Endodermal cell (in vitro differentiated cells): Measurements from ENCODE around the gene RPP21. TPM values are rescaled to one million over a fixed set of nuclear protein-coding genes. Genes with fewer than 3 reads are reported as not detected.

ENCODE experiments used
- DNase-seq: peaks from one replicate; pipeline ENCODE4 v3.0.0-alpha.2; 2017
- H3K27ac ChIP-seq: 2 replicates; pipeline ENCODE4 v1.5.1; 2013; ENCODE audit warnings: mild to moderate bottlenecking, low read depth, low read length, moderate library complexity
- H3K27me3 ChIP-seq: 2 replicates; pipeline ENCODE4 v1.6.1; 2013; ENCODE audit warnings: mild to moderate bottlenecking, low read length, moderate library complexity; ENCODE audit not compliant: insufficient read depth, control insufficient read depth, poor library complexity, severe bottlenecking
- H3K36me3 ChIP-seq: 2 replicates; pipeline ENCODE4 v1.7.0; 2013; ENCODE audit warnings: mild to moderate bottlenecking, low read length, moderate library complexity; ENCODE audit not compliant: control insufficient read depth, insufficient read depth
- H3K4me1 ChIP-seq: one replicate; pipeline ENCODE4 v1.7.0; 2013; ENCODE audit warnings: low read length; ENCODE audit not compliant: control insufficient read depth, insufficient read depth
- H3K4me3 ChIP-seq: 2 replicates; pipeline ENCODE4 v1.5.1; 2013; ENCODE audit warnings: mild to moderate bottlenecking, low read length, moderate library complexity
- H3K9ac ChIP-seq: 2 replicates; pipeline ENCODE4 v1.6.1; 2013; ENCODE audit warnings: mild to moderate bottlenecking, low read length, moderate library complexity; ENCODE audit not compliant: poor library complexity, severe bottlenecking; ENCODE audit errors: extremely low read depth
- H3K9me3 ChIP-seq: 2 replicates; pipeline ENCODE4 v1.6.1; 2013; ENCODE audit warnings: mild to moderate bottlenecking, low read length, moderate library complexity; ENCODE audit not compliant: control insufficient read depth
- H3K27ac Mint-ChIP-seq: 2 replicates; pipeline ENCODE4 v1.8.0; 2020; ENCODE audit warnings: mixed read lengths
- H3K27me3 Mint-ChIP-seq: 2 replicates; pipeline ENCODE4 v1.8.0; 2021; ENCODE audit warnings: mild to moderate bottlenecking, mixed read lengths; ENCODE audit not compliant: insufficient read depth
- H3K36me3 Mint-ChIP-seq: 2 replicates; pipeline ENCODE4 v1.8.0; 2020; ENCODE audit warnings: low read depth, mixed read lengths
- H3K4me1 Mint-ChIP-seq: 2 replicates; pipeline ENCODE4 v1.8.0; 2020; ENCODE audit warnings: mixed read lengths
- H3K4me3 Mint-ChIP-seq: 2 replicates; pipeline ENCODE4 v1.8.0; 2020; ENCODE audit warnings: mild to moderate bottlenecking, moderate library complexity, mixed read lengths
- H3K9me3 Mint-ChIP-seq: 2 replicates; pipeline ENCODE4 v1.8.0; 2020; ENCODE audit warnings: mild to moderate bottlenecking, mixed read lengths
- CTCF ChIP-seq: fragments of 200-600 bp; sonication (generic); conservative IDR thresholded peaks from 2 replicates; pipeline ENCODE4 v1.5.0; 2021; ENCODE audit warnings: antibody characterized with exemption, mild to moderate bottlenecking
- WGBS, 2 experiments: methylation state at CpG; one replicate each; pipeline versions ENCODE4 v1.1.5 to v1.1.7; 2013; ENCODE audit warnings: missing lambda C conversion rate in 2 of 2, mixed read lengths in 1 of 2; ENCODE audit not compliant: insufficient coverage in 1 of 2, insufficient read length in 1 of 2; 5-methylcytosine and 5-hydroxymethylcytosine counted together
- total RNA-seq, 2 donors: library from RNA; stranded (reverse); fragmentation: NEBNext Ultra II Directional in 1 of 2; extraction: Animal tissue kit (Norgen Biotek cat#: 25700) in 1 of 2; gene quantifications; 2 replicates in 1 of 2; 3 replicates in 1 of 2; pipeline ENCODE4 v1.2.1, GENCODE V29; 2021

Gene RPP21
- total RNA-seq, 2 donors from 2014 or later: 52.2 to 59.7 TPM

- no peaks in the 10 kb centered on the region for H3K9me3 Mint-ChIP-seq
- no peaks in the 10 kb centered on the region for H3K4me1 ChIP-seq
- WGBS, 2 experiments: 69 to 82% methylated on average over 2 to 3 of the region's 3 CpGs
- H3K36me3 Mint-ChIP-seq: no peaks in the 10 kb centered on the region
- H3K9me3 ChIP-seq: no peaks in the 10 kb centered on the region
- H3K27me3 ChIP-seq: peaks cover 78% of the 10 kb centered on the region
- H3K36me3 ChIP-seq: no peaks in the 10 kb centered on the region
- H3K27ac ChIP-seq: no peak overlapping the region
- DNase-seq: no peak
- H3K4me3 ChIP-seq: no peak overlapping the region
- no peak for TF ChIP-seq CTCF
- peaks cover 71% of the 10 kb centered on the region for H3K27me3 Mint-ChIP-seq
- H3K4me3 Mint-ChIP-seq: no peak overlapping the region
- no peaks in the 10 kb centered on the region for H3K4me1 Mint-ChIP-seq
- no peak overlapping the region for H3K9ac ChIP-seq
- H3K27ac Mint-ChIP-seq: no peak overlapping the region
Measured at GRCh38 chr6:30391240-30391639, 46.3 kb downstream of the RPP21 start.

- TF ChIP-seq CTCF: no peak
- Histone ChIP-seq H3K27ac (no peak overlapping the region), H3K27me3 (peaks cover 52% of the 10 kb centered on the region), H3K4me1 (no peaks in the 10 kb centered on the region), H3K36me3 (no peaks in the 10 kb centered on the region), H3K4me3 (no peak overlapping the region), H3K9ac (no peak overlapping the region), H3K9me3 (no peaks in the 10 kb centered on the region)
- 66 to 71% methylated on average over 4 to 5 of the region's 5 CpGs for WGBS, 2 experiments
- Mint-ChIP-seq H3K9me3 (no peaks in the 10 kb centered on the region), H3K4me1 (no peaks in the 10 kb centered on the region), H3K27ac (no peak overlapping the region), H3K27me3 (peaks cover 61% of the 10 kb centered on the region), H3K36me3 (no peaks in the 10 kb centered on the region), H3K4me3 (no peak overlapping the region)
- no peak for DNase-seq
Measured at GRCh38 chr6:30394139-30394538, 49.2 kb downstream of the RPP21 start.

Other genes with a start within 250 kb of the RPP21 start
- not detected for gene TRIM31, start 232.1 kb upstream of the RPP21 start, total RNA-seq
- gene TRIM40, start 209.0 kb upstream of the RPP21 start, total RNA-seq: not detected
- not detected for gene TRIM10, start 183.9 kb upstream of the RPP21 start, total RNA-seq
- not detected for gene TRIM15, start 181.6 kb upstream of the RPP21 start, total RNA-seq
- 10 to 100 TPM; 29.3 to 35.3 TPM for gene TRIM26, start 131.8 kb upstream of the RPP21 start, total RNA-seq
- gene TRIM39, start 18.2 kb upstream of the RPP21 start, total RNA-seq: 10 to 100 TPM; 16.4 to 17.1 TPM
- 10 to 100 TPM; 31.7 to 38.4 TPM for gene HLA-E, start 144.4 kb downstream of the RPP21 start, total RNA-seq
- 10 to 100 TPM; 82.1 to 93.5 TPM for gene GNL1, start 211.3 kb downstream of the RPP21 start, total RNA-seq
- gene PRR3, start 212.1 kb downstream of the RPP21 start, total RNA-seq: 10 to 100 TPM; 10.9 to 12.0 TPM
- gene ABCF1, start 226.3 kb downstream of the RPP21 start, total RNA-seq: 10 to 100 TPM; 84.9 to 89.3 TPM